HG03066 (cell line): ENCODE data around the gene KIF18B.

ENCODE experiments used
- ATAC-seq: cut with Tn5 transposase; IDR thresholded peaks from one replicate; pipeline ENCODE4 v1.9.1; 2021; ENCODE audit warnings: low read depth; ENCODE audit not compliant: unreplicated experiment

KIF18B gene

GRCh38 chr17:44907729-44908470 lies 39.7 kb downstream of the KIF18B start:
- ATAC-seq, result no peak

- no peak for ATAC-seq
Measured at GRCh38 chr17:44906763-44907728, 40.5 kb downstream of the KIF18B start.

- ATAC-seq, result no peak
Measured at GRCh38 chr17:44906010-44906646, 41.4 kb downstream of the KIF18B start.

GRCh38 chr17:44905006-44906000 lies 42.3 kb downstream of the KIF18B start:
- ATAC-seq, result no peak

GRCh38 chr17:44904001-44904984 lies 43.3 kb downstream of the KIF18B start:
- no peak for ATAC-seq

GRCh38 chr17:44903012-44903685 lies 44.4 kb downstream of the KIF18B start:
- no peak for ATAC-seq

- no peak for ATAC-seq
Measured at GRCh38 chr17:44902135-44902760, 45.3 kb downstream of the KIF18B start.

GRCh38 chr17:44901411-44901921 lies 46.1 kb downstream of the KIF18B start:
- ATAC-seq, result no peak

GRCh38 chr17:44900894-44901293 lies 46.7 kb downstream of the KIF18B start:
- ATAC-seq, result no peak

- peak; percentile 66 for ATAC-seq
Measured at GRCh38 chr17:44899074-44899782, 48.3 kb downstream of the KIF18B start, which contains the start of gene EFTUD2. TSS of gene EFTUD2 (minus strand) at chr17:44899445. CDS start at chr17:44894521, 4,924 bp downstream.

GRCh38 chr17:44898768-44899073 lies 48.9 kb downstream of the KIF18B start:
- no peak for ATAC-seq

GRCh38 chr17:44894642-44895041 lies 52.9 kb downstream of the KIF18B start:
- ATAC-seq, result no peak

GRCh38 chr17:44892250-44892649 lies 55.3 kb downstream of the KIF18B start:
- no peak for ATAC-seq

- ATAC-seq, result no peak
Measured at GRCh38 chr17:44889003-44889402, 58.6 kb downstream of the KIF18B start.

GRCh38 chr17:44887971-44888954 lies 59.3 kb downstream of the KIF18B start:
- no peak for ATAC-seq

GRCh38 chr17:44887016-44887415 lies 60.6 kb downstream of the KIF18B start:
- ATAC-seq, result no peak
